GM19455 (cell line): ENCODE measurements around the gene RESP18.

Source experiments
- ATAC-seq: cut with Tn5 transposase; IDR thresholded peaks from one replicate; pipeline ENCODE4 v1.9.1; 2021; ENCODE audit not compliant: unreplicated experiment

The RESP18 gene

GRCh38 chr2:219332542-219332941 is at the start of gene RESP18:
Gene RESP18, minus strand, starts transcription at chr2:219332744.
- no peak for ATAC-seq

- no peak for ATAC-seq
Measured at GRCh38 chr2:219381448-219381847, 48.9 kb upstream of the RESP18 start.

GRCh38 chr2:219380926-219381325 is 48.4 kb upstream of the RESP18 start:
- no peak for ATAC-seq

- ATAC-seq: no peak
Measured at GRCh38 chr2:219378163-219378851, 45.8 kb upstream of the RESP18 start.

- no peak for ATAC-seq
Measured at GRCh38 chr2:219369447-219369861, 36.9 kb upstream of the RESP18 start.

- ATAC-seq: no peak
Measured at GRCh38 chr2:219368690-219369191, 36.2 kb upstream of the RESP18 start.

- no peak for ATAC-seq
Measured at GRCh38 chr2:219362524-219363164, 30.1 kb upstream of the RESP18 start.

- no peak for ATAC-seq
Measured at GRCh38 chr2:219362072-219362471, 29.5 kb upstream of the RESP18 start.

- ATAC-seq: no peak
Measured at GRCh38 chr2:219358170-219359075, 25.9 kb upstream of the RESP18 start.

GRCh38 chr2:219356834-219357233 is 24.3 kb upstream of the RESP18 start:
- no peak for ATAC-seq

- ATAC-seq: no peak
Measured at GRCh38 chr2:219354582-219354981, 22.0 kb upstream of the RESP18 start.

- no peak for ATAC-seq
Measured at GRCh38 chr2:219353129-219353528, 20.6 kb upstream of the RESP18 start.

GRCh38 chr2:219352448-219353023 is 20.0 kb upstream of the RESP18 start:
- ATAC-seq: no peak

- ATAC-seq: no peak
Measured at GRCh38 chr2:219350710-219351221, 18.2 kb upstream of the RESP18 start.

- ATAC-seq: no peak
Measured at GRCh38 chr2:219350215-219350614, 17.7 kb upstream of the RESP18 start.

GRCh38 chr2:219344751-219345430 is 12.3 kb upstream of the RESP18 start:
- no peak for ATAC-seq

- no peak for ATAC-seq
Measured at GRCh38 chr2:219335373-219335786, 2.8 kb upstream of the RESP18 start.

GRCh38 chr2:219334076-219334475 is 1.5 kb upstream of the RESP18 start:
- no peak for ATAC-seq

GRCh38 chr2:219331560-219332213 is 857 bp downstream of the RESP18 start:
- ATAC-seq: no peak

- no peak for ATAC-seq
Measured at GRCh38 chr2:219327719-219328118, 4.8 kb downstream of the RESP18 start.
